GM23338 (cell line): ENCODE data around the gene AKR1B1. TPM values are rescaled to one million over a fixed set of nuclear protein-coding genes. Genes with fewer than 3 reads are reported as not detected.

Experiments used
- ATAC-seq: fragments of 200-7000 bp; cut with Tn5 transposase; 3 replicates; pipeline ENCODE4 v1.9.1; 2020
- DNase-seq: peaks from one replicate; pipeline ENCODE4 v3.0.0-alpha.2; 2015; ENCODE audit warnings: low spot score
- H2AFZ ChIP-seq: fragments of 200-600 bp; sonication (generic); 2 replicates; pipeline ENCODE4 v1.8.0; 2016; ENCODE audit warnings: antibody characterized with exemption, mild to moderate bottlenecking, moderate library complexity
- H3F3A ChIP-seq: fragments of 200-600 bp; sonication (generic); replicated peaks from 2 replicates; pipeline ENCODE4 v1.8.0; 2017; ENCODE audit warnings: antibody characterized with exemption, mixed run types, low read depth
- H3K27ac ChIP-seq: fragments of 200-600 bp; sonication (generic); 2 replicates; pipeline ENCODE4 v1.6.1; 2016; ENCODE audit warnings: low read depth
- H3K27me3 ChIP-seq: fragments of 200-600 bp; sonication (generic); 2 replicates; pipeline ENCODE4 v1.8.0; 2016; ENCODE audit warnings: mild to moderate bottlenecking, mixed run types, moderate library complexity; ENCODE audit not compliant: insufficient read depth
- H3K36me3 ChIP-seq: fragments of 200-600 bp; sonication (generic); 2 replicates; pipeline ENCODE4 v1.8.0; 2016; ENCODE audit warnings: mild to moderate bottlenecking; ENCODE audit not compliant: insufficient read depth
- H3K4me1 ChIP-seq: fragments of 200-600 bp; sonication (generic); 2 replicates; pipeline ENCODE4 v1.8.0; 2016; ENCODE audit warnings: mild to moderate bottlenecking, moderate library complexity; ENCODE audit not compliant: insufficient read depth
- H3K4me2 ChIP-seq: fragments of 200-600 bp; sonication (generic); 2 replicates; pipeline ENCODE4 v1.7.1; 2017; ENCODE audit warnings: mixed run types
- H3K4me3 ChIP-seq: fragments of 200-600 bp; sonication (generic); 2 replicates; pipeline ENCODE4 v1.6.1; 2016; ENCODE audit warnings: mixed run types
- H3K79me2 ChIP-seq: fragments of 200-600 bp; sonication (generic); replicated peaks from 2 replicates; pipeline ENCODE4 v1.8.0; 2017; ENCODE audit warnings: mild to moderate bottlenecking; ENCODE audit not compliant: insufficient read depth
- H3K9me2 ChIP-seq: fragments of 200-600 bp; sonication (generic); 2 replicates; pipeline ENCODE4 v1.8.0; 2017; ENCODE audit not compliant: insufficient read depth
- H4K20me1 ChIP-seq: fragments of 200-600 bp; sonication (generic); replicated peaks from 2 replicates; pipeline ENCODE4 v1.8.0; 2017; ENCODE audit warnings: mild to moderate bottlenecking; ENCODE audit not compliant: insufficient read depth
- H3K27ac Mint-ChIP-seq: 2 replicates; pipeline ENCODE4 v1.8.0; 2020; ENCODE audit warnings: inconsistent platforms, mild to moderate bottlenecking, moderate library complexity, mixed read lengths
- H3K27me3 Mint-ChIP-seq: 3 replicates; pipeline ENCODE4 v1.8.0; 2022; ENCODE audit warnings: low read depth, mild to moderate bottlenecking, moderate library complexity, mixed read lengths, inconsistent platforms; ENCODE audit not compliant: insufficient read depth, poor library complexity
- H3K36me3 Mint-ChIP-seq: 3 replicates; pipeline ENCODE4 v1.8.0; 2021; ENCODE audit warnings: low read depth, mild to moderate bottlenecking, inconsistent platforms, moderate library complexity, mixed read lengths
- H3K4me1 Mint-ChIP-seq: 3 replicates; pipeline ENCODE4 v1.8.0; 2020; ENCODE audit warnings: mild to moderate bottlenecking, inconsistent platforms, mixed read lengths
- H3K4me3 Mint-ChIP-seq: 3 replicates; pipeline ENCODE4 v1.8.0; 2021; ENCODE audit warnings: moderate library complexity, mild to moderate bottlenecking, inconsistent platforms, mixed read lengths
- H3K9me3 Mint-ChIP-seq: 3 replicates; pipeline ENCODE4 v1.8.0; 2020; ENCODE audit warnings: moderate library complexity, mild to moderate bottlenecking, inconsistent platforms, mixed read lengths
- ETS1 ChIP-seq: IDR thresholded peaks from 2 replicates; pipeline ENCODE4 v1.6.1; 2016; ENCODE audit warnings: antibody characterized with exemption
- EZH2 ChIP-seq: fragments of 200-600 bp; sonication (generic); IDR thresholded peaks from one replicate; pipeline ENCODE4 v1.8.0; 2017; ENCODE audit warnings: antibody characterized with exemption, mild to moderate bottlenecking, low read depth; ENCODE audit not compliant: unreplicated experiment
- EZH2phosphoT487 ChIP-seq: fragments of 200-600 bp; sonication (generic); IDR thresholded peaks from one replicate; pipeline ENCODE4 v1.8.1; 2018; ENCODE audit warnings: antibody characterized with exemption; ENCODE audit not compliant: unreplicated experiment
- JUNB ChIP-seq: IDR thresholded peaks from one replicate; pipeline ENCODE4 v1.6.1; 2016; ENCODE audit warnings: antibody characterized with exemption; ENCODE audit not compliant: unreplicated experiment
- NANOG ChIP-seq: IDR thresholded peaks from 2 replicates; pipeline ENCODE4 v1.6.1; 2016; ENCODE audit warnings: antibody characterized with exemption, borderline replicate concordance
- REST ChIP-seq: IDR thresholded peaks from one replicate; pipeline ENCODE4 v1.6.1; 2018; ENCODE audit warnings: antibody characterized with exemption; ENCODE audit not compliant: unreplicated experiment
- STAT1 ChIP-seq: IDR thresholded peaks from one replicate; pipeline ENCODE4 v1.6.1; 2016; ENCODE audit warnings: antibody characterized with exemption; ENCODE audit not compliant: unreplicated experiment
- ZNF114 ChIP-seq: fragments of 250-450 bp; sonication (Bioruptor Pico); IDR thresholded peaks from 2 replicates; pipeline ENCODE4 v1.5.0; 2020; ENCODE audit warnings: mild to moderate bottlenecking, moderate library complexity
- ZNF462 ChIP-seq: fragments of 250-450 bp; sonication (Bioruptor Pico); IDR thresholded peaks from 2 replicates; pipeline ENCODE4 v1.5.0; 2020; ENCODE audit warnings: mild to moderate bottlenecking, moderate library complexity
- polyA plus RNA-seq: library from polyadenylated mRNA; unstranded; fragments of >200 nt; fragmentation: Nextera tagmentation; extraction: Ambion mirVana; gene quantifications from 2 replicates; pipeline ENCODE4 v1.2.1, GENCODE V29; 2016
- total RNA-seq: library from RNA; depleted of rRNA; stranded (reverse); fragments of >200 nt; shearing (Covaris generic); gene quantifications from 2 replicates; pipeline ENCODE4 v1.2.3, GENCODE V29; 2014

Gene AKR1B1
- total and polyA plus RNA-seq, 2 experiments from 2014 or later = 132 to 154 TPM

GRCh38 chr7:134400859-134401258 is 58.0 kb downstream of the AKR1B1 start:
- Histone ChIP-seq H3K79me2 (no peaks in the 10 kb centered on the region), H3K4me1 (no peaks in the 10 kb centered on the region), H3K4me3 (no peak overlapping the region), H3F3A (no peaks in the 10 kb centered on the region), H3K27ac (no peak overlapping the region), H3K36me3 (no peaks in the 10 kb centered on the region; the same call in 1 of the 2 replicates), H3K9me2 (0 out of 2 replicates have a peak, but pooled peaks cover 5% of the 10 kb centered on the region), H3K27me3 (no peaks in the 10 kb centered on the region), H3K4me2 (no peak overlapping the region), H2AFZ (no peak overlapping the region), H4K20me1 (no peaks in the 10 kb centered on the region)
- no peak for DNase-seq
- H3K27me3 Mint-ChIP-seq = peaks cover 4% of the 10 kb centered on the region
- no peak overlapping the region for H3K4me3 Mint-ChIP-seq
- no peak for TF ChIP-seq EZH2
- no peak for TF ChIP-seq ZNF462 (CRISPR knock-in tag)
- no peak for TF ChIP-seq JUNB
- TF ChIP-seq NANOG = no peak
- TF ChIP-seq ZNF114 = no peak
- TF ChIP-seq EZH2phosphoT487 = no peak
- TF ChIP-seq ETS1 = no peak
- no peak for TF ChIP-seq REST
- no peak for TF ChIP-seq STAT1
- no peaks in the 10 kb centered on the region for H3K4me1 Mint-ChIP-seq
- no peaks in the 10 kb centered on the region for H3K36me3 Mint-ChIP-seq
- no peak overlapping the region for H3K27ac Mint-ChIP-seq
- H3K9me3 Mint-ChIP-seq = no peaks in the 10 kb centered on the region
- no peak for ATAC-seq
